ENCODE results near the gene ROS1.
"Not testable (repeated sequence)": the region's sequence is repeated elsewhere in the genome, so short reads cannot be mapped to it uniquely, and the experiment has no call there.

Gene ROS1

GRCh38 chr6:117451671-117452070 is 25.9 kb upstream of the ROS1 start:
- no peak for DNase-seq (ENCODE audit: low read depth)
- no peak overlapping the region for H3K4me3 ChIP-seq (ENCODE audit: low read depth, low read length)
- TF ChIP-seq CTCF (conservative IDR thresholded peaks at IDR 0.05; ENCODE audit: low read depth, low read length) = no peak

- peak; percentile 67 for TF ChIP-seq CTCF (conservative IDR thresholded peaks at IDR 0.05; ENCODE audit: low read depth, low read length)
- peak; percentile 90 for DNase-seq (ENCODE audit: low read depth)
- H3K4me3 ChIP-seq (ENCODE audit: low read depth, low read length) = peak overlapping the region; percentile 41
Observed at GRCh38 chr6:117449549-117450439, 24.1 kb upstream of the ROS1 start.

- no peak overlapping the region for H3K4me3 ChIP-seq (ENCODE audit: low read depth, low read length)
- peak; percentile 95 for DNase-seq (ENCODE audit: low read depth)
- TF ChIP-seq CTCF (conservative IDR thresholded peaks at IDR 0.05; ENCODE audit: low read depth, low read length) = no peak
Observed at GRCh38 chr6:117448732-117449485, 23.2 kb upstream of the ROS1 start.

GRCh38 chr6:117448011-117448410 is 22.3 kb upstream of the ROS1 start:
- TF ChIP-seq CTCF (conservative IDR thresholded peaks at IDR 0.05; ENCODE audit: low read depth, low read length) = no peak
- no peak overlapping the region for H3K4me3 ChIP-seq (ENCODE audit: low read depth, low read length)
- DNase-seq (ENCODE audit: low read depth) = no peak

- H3K4me3 ChIP-seq (ENCODE audit: low read depth, low read length) = no peak overlapping the region
- no peak for TF ChIP-seq CTCF (conservative IDR thresholded peaks at IDR 0.05; ENCODE audit: low read depth, low read length)
- DNase-seq (ENCODE audit: low read depth) = no peak
Observed at GRCh38 chr6:117446861-117447260, 21.1 kb upstream of the ROS1 start.

- DNase-seq (ENCODE audit: low read depth) = peak; percentile 83
Observed at GRCh38 chr6:117444600-117444999, 18.9 kb upstream of the ROS1 start.

GRCh38 chr6:117442313-117442712 is 16.6 kb upstream of the ROS1 start:
- H3K4me3 ChIP-seq (ENCODE audit: low read depth, low read length); DNase-seq (ENCODE audit: low read depth): not testable (repeated sequence)

More at GRCh38 chr6:117444600-117444999, 18.9 kb upstream of the ROS1 start:
- TF ChIP-seq CTCF (conservative IDR thresholded peaks at IDR 0.05; ENCODE audit: low read depth, low read length) = no peak
- H3K4me3 ChIP-seq (ENCODE audit: low read depth, low read length) = no peak overlapping the region

Measured in choroid plexus epithelial cell (primary cell).